GM19035 (cell line): ENCODE data around the gene FRS3.
A peak's percentile ranks its signal among the peaks of the same experiment; 100 is the strongest.

Experiments used
- ATAC-seq: cut with Tn5 transposase; IDR thresholded peaks from one replicate; pipeline ENCODE4 v1.9.1; 2021; ENCODE audit not compliant: unreplicated experiment

FRS3 gene

DNA sequence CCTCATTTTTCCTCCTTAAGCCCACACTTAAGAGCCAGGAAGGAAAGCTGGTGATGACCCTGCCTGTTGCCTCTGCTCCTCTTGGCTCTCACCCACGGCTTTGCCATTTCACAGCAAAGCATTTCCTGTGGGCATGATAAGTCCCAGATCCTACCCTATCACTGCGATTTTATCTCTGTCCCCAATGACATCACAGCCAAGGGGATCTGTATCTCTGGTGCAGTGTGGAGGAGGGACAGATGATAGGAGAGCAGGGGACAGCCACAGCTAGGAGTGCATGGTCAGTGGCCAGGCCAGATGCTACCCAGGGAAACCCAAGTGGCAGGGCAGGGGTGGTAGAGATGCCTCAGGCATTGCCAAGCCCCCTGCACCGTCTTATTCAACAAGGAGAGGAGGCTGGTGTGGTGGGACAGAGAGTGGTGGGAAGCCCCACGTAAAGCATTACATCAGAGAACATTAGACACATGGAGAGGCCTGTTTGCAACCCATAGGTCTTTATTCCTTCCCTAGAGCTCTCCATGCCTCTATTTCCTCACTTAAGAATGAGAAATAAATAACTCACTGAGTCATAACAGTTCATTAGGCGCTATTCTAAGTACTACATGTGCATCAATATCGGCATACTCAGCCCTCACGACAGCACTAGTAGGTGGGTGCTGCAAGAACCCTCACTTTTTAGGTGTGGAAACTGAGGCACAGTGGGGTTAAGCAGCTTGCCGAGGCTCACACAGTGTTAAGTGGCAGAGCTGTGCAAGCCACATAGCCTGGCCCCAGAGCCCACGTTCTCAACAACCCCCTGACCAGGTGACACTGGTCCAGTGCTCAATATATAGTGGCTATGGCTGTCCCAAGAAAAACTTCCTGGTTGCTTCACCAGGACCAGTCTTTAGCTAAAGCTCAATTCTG is 48.9 kb downstream of the FRS3 start:
- no peak for ATAC-seq

DNA sequence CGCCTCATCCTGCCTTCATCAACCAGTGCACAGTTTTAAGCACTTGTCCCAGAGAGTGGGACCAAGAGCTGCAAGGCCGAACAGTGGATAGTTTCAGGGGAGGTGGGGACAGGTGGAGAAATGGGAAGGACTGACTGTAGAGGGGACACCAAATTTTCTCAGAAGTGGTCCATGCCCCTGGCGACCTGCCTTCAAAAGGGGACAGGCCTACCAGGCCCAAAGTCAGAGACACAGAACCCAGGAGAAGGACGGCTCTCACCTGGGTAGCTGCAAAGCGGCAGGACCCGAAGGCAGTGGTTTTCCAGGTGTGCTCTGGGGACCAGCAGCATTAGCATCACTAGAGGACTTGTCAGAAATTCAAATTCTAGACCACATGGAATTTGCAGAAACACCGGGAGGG is 50.1 kb downstream of the FRS3 start:
- no peak for ATAC-seq

GRCh38 chr6:41728954-41729353 is 50.7 kb downstream of the FRS3 start:
- no peak for ATAC-seq

DNA sequence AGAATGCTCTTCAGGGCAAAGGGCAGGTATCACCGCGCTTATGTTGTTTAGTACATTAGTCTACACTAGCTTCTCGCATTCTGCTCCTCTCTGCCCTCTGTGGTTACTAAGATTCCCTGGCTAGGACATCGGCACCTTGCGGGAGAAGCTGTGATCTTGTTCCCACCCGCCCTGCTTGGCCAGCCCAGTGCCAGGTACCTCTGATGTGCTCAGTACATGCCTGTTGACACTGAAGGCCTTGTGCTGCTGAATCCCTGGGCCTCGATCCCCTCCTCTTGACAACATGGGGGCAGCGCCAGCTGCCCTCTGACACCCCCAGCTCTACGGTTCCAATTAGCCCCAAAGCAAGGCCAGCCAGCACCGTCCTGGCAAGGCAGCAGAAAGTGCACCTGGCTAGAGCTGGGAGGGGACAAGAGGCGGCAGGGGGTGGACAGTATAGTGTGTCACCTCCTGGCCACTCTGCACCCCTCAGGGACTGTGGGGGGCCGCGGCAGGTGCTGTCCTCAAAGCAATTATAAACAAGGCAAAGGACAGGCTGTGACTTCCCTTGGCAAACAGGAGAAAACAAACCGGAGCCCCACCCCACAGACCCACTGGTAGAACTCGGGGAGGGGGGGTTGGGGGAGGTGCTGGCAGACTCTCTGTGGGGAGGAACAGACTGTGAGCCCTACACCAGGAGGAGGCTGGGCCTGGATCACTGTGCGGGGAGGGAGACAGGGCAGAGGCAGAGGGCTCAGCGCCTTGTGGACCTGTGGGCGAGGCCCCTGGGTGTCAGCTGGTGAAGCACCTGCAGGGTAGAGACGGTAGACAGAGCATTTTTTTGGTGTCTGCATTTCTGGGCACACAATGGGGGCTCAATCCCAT is 51.4 kb downstream of the FRS3 start:
- ATAC-seq, result no peak

- ATAC-seq, result no peak
These were observed 52.0 kb downstream of the FRS3 start for GRCh38 chr6:41727705-41728072.

GRCh38 chr6:41726876-41727275 is 52.8 kb downstream of the FRS3 start:
- ATAC-seq, result no peak

- no peak for ATAC-seq
These were observed 54.9 kb downstream of the FRS3 start for GRCh38 chr6:41724586-41725501.

DNA sequence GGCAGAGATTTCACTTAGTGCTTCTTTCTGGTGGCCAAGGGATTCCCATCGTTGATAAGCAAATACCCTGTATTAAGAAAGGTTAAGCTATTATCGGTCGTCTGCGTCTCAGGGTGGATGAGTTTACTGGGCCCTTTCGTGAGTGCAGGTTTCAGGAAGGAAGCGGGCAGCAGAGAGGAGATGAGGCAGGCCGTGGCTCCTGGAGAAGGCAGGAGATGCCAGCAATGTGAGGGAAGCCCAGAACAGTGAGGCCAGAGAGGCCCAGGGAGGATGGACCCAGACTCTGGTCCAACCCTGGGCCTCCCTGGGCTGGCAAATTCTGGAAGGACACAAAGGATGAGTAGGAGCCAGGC is 55.5 kb downstream of the FRS3 start:
- no peak for ATAC-seq

- peak; percentile 57 for ATAC-seq
These were observed 56.0 kb downstream of the FRS3 start for GRCh38 chr6:41723530-41724227.

- no peak for ATAC-seq
These were observed 56.7 kb downstream of the FRS3 start for GRCh38 chr6:41722969-41723529.

DNA sequence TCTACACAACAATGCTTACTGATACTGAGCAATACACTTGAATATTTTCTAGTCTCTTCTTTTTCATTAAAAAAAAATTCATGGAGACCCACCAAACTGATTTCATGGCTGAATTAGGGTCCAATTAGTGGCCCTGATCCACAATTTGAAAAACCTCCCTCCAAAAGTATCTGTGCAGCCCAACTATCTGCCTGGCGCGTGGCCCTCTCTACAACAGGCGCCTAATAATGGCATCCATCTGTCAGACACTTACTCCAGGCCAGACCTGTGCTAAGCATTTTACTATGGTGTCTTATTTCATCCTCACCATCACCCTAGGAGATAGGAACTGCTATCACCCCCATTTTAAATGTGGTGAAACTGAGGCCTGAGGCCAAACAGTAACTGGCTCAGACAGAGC is 58.3 kb downstream of the FRS3 start:
- no peak for ATAC-seq

- ATAC-seq, result no peak
These were observed 58.9 kb downstream of the FRS3 start for GRCh38 chr6:41720783-41721182.

DNA sequence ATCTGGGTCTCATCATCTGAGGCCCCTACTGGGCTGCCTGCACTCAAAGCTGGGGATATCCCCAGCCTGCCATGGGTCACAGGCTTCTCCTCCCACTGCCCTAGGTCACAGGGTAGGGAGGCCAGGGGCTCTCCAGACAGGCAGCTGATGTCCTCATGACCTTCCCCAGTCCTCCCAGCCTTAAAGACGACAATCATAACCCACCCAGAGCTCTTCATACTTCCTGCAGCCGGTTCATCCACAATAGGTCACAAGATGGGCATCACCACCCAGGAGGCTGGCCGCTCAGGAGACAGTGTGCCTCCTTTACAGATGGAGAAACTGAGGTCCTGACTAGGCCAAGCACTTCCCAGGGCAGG is 59.5 kb downstream of the FRS3 start:
- no peak for ATAC-seq
